ENCODE results near the gene SEPTIN7. TPM values are rescaled to one million over a fixed set of nuclear protein-coding genes. Genes with fewer than 3 reads are reported as not detected.

SEPTIN7 gene
- total RNA-seq, 3 donors from 2014 or later = 166 to 181 (median 177) TPM

DNA sequence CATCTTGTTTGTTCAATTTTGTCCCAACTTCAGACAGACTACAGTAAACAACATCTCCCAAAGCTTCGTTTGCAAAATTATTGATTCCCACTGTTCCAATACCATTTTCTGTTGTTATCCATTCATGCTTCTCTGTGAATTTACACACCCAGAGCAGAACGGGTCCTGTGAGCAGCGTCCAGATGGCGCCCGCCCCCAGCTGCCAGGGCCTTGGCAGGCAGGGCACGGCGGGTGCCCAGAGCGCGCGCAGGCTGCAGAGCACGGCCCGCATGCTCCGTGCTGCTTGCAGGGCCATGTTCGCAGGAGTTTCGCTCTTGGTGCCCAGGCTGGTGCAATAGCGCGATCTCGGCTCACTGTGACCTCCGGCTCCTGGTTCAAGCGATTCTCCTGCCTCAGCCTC, 32.5 kb upstream of the SEPTIN7 start:
- H3K36me3 ChIP-seq = no peaks in the 10 kb centered on the region
- H3K9me3 ChIP-seq = no peaks in the 10 kb centered on the region
- no peak overlapping the region for H3K27ac ChIP-seq
- H3K4me3 ChIP-seq = no peak overlapping the region
- DNase-seq (ENCODE audit: low spot score in 2 of 2) = no peak
- intact Hi-C loops (cut with DNase I; ENCODE audit: low total_unique reads) = no loop called here
- no peaks in the 10 kb centered on the region for H3K4me1 ChIP-seq
- H3K27me3 ChIP-seq = no peaks in the 10 kb centered on the region
- TF ChIP-seq POLR2A (IDR thresholded peaks at IDR 0.05) = no peak
- TF ChIP-seq POLR2AphosphoS5 (IDR thresholded peaks at IDR 0.05) = no peak
- TF ChIP-seq, protein P1, sequence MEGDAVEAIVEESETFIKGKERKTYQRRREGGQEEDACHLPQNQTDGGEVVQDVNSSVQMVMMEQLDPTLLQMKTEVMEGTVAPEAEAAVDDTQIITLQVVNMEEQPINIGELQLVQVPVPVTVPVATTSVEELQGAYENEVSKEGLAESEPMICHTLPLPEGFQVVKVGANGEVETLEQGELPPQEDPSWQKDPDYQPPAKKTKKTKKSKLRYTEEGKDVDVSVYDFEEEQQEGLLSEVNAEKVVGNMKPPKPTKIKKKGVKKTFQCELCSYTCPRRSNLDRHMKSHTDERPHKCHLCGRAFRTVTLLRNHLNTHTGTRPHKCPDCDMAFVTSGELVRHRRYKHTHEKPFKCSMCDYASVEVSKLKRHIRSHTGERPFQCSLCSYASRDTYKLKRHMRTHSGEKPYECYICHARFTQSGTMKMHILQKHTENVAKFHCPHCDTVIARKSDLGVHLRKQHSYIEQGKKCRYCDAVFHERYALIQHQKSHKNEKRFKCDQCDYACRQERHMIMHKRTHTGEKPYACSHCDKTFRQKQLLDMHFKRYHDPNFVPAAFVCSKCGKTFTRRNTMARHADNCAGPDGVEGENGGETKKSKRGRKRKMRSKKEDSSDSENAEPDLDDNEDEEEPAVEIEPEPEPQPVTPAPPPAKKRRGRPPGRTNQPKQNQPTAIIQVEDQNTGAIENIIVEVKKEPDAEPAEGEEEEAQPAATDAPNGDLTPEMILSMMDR (IDR thresholded peaks at IDR 0.05) = no peak

DNA sequence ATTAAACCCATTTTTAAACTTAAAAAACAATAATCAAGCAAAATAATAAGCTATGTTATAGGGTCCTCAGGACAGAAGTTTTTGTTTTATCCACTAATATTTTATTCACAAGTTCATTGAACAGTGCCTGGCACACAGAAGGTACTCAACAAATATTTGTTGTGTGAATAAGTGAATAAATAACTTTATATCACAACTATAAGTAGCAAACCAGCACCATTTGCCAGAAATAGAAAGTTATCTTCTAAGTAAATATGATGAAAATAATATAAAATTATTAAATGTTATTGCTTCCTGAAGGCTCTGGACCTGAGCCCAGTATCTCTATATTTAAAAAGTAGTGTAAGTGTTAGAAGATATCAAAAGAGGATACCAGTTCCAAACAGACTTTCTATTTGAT, 29.1 kb upstream of the SEPTIN7 start:
- intact Hi-C loops (cut with DNase I; ENCODE audit: low total_unique reads) = no loop called here
- no peak for DNase-seq (ENCODE audit: low spot score in 2 of 2)
- H3K27ac ChIP-seq = no peak overlapping the region
- H3K4me1 ChIP-seq = no peaks in the 10 kb centered on the region
- H3K9me3 ChIP-seq = no peaks in the 10 kb centered on the region
- H3K4me3 ChIP-seq = no peak overlapping the region
- no peaks in the 10 kb centered on the region for H3K36me3 ChIP-seq
- no peaks in the 10 kb centered on the region for H3K27me3 ChIP-seq
- TF ChIP-seq POLR2A (IDR thresholded peaks at IDR 0.05) = no peak
- TF ChIP-seq POLR2AphosphoS5 (IDR thresholded peaks at IDR 0.05) = no peak
- TF ChIP-seq, protein P1 (IDR thresholded peaks at IDR 0.05) = no peak

DNA sequence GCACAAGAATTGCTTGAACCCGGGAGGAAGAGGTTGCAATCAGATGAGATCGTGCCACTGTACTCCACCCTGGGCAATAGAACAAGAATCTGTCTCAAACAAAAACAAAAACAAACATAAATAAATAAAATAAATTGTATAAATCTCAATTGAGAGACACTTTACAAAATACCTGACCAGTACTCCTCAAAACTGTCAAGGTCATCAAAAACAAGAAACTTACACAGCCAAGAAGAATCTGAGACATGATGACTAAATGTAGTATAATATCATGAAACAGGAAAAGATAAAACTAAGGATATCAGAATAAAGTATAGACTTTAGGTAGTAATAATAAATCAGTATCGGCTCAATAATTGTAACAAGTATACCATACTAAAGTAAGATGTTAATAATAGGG, 26.9 kb upstream of the SEPTIN7 start:
- no peak for DNase-seq (ENCODE audit: low spot score in 2 of 2)
- intact Hi-C loops (cut with DNase I; ENCODE audit: low total_unique reads) = no loop called here
- TF ChIP-seq POLR2A (IDR thresholded peaks at IDR 0.05) = no peak
- TF ChIP-seq, protein P1 (IDR thresholded peaks at IDR 0.05) = no peak
- TF ChIP-seq POLR2AphosphoS5 (IDR thresholded peaks at IDR 0.05) = no peak
- Histone ChIP-seq H3K27ac (no peak overlapping the region), H3K9me3 (no peaks in the 10 kb centered on the region), H3K4me3 (no peak overlapping the region), H3K4me1 (no peaks in the 10 kb centered on the region), H3K27me3 (no peaks in the 10 kb centered on the region), H3K36me3 (no peaks in the 10 kb centered on the region)

DNA sequence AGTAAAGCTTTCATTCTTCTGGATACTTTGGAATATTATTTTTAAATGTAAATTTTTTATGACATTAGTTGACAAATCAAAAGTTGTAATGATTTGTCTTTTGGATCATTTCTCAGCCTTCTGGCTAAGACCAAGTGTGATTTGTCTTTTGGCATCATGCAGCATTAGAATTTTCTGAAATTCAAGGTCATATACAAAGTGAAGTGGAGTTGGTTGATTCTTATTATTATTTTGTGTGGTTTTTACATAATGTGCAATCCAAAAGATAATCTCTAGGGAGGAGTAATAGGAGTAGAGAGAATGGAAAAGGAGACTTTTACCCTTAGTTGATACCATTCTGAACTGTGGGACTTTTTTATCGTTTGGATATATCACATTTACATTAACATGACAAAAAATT, 24.2 kb upstream of the SEPTIN7 start:
- Histone ChIP-seq H3K4me1 (no peaks in the 10 kb centered on the region), H3K36me3 (no peaks in the 10 kb centered on the region), H3K4me3 (no peak overlapping the region), H3K9me3 (no peaks in the 10 kb centered on the region), H3K27ac (no peak overlapping the region), H3K27me3 (no peaks in the 10 kb centered on the region)
- TF ChIP-seq, protein P1 (IDR thresholded peaks at IDR 0.05) = no peak
- TF ChIP-seq POLR2AphosphoS5 (IDR thresholded peaks at IDR 0.05) = no peak
- no peak for TF ChIP-seq POLR2A (IDR thresholded peaks at IDR 0.05)
- intact Hi-C loops (cut with DNase I; ENCODE audit: low total_unique reads) = no loop called here
- DNase-seq (ENCODE audit: low spot score in 2 of 2) = no peak

DNA sequence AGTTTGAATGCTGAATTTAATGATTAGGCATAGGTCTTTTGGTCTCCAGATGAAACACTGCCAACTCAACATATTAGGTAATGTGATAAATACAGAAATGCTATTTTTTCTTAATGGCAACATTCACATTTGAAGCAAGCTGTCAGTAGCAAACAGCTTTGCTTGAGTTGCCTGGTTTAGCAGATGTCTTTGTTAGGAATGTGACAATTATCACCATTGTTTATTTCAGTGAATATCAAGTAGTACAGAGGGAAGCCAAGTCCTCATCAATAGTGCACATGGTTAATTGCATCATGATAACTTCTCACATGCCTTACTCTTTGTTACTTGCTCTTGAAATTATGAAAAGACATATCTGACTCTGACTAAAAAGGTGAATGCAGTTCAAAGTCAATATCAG, 23.7 kb upstream of the SEPTIN7 start:
- no peak for DNase-seq (ENCODE audit: low spot score in 2 of 2)
- TF ChIP-seq POLR2A (IDR thresholded peaks at IDR 0.05) (no peak), POLR2AphosphoS5 (IDR thresholded peaks at IDR 0.05) (no peak)
- TF ChIP-seq, protein P1 (IDR thresholded peaks at IDR 0.05) = no peak
- no peaks in the 10 kb centered on the region for H3K27me3 ChIP-seq
- H3K9me3 ChIP-seq = no peaks in the 10 kb centered on the region
- no peaks in the 10 kb centered on the region for H3K4me1 ChIP-seq
- intact Hi-C loops (cut with DNase I; ENCODE audit: low total_unique reads) = no loop called here
- no peak overlapping the region for H3K4me3 ChIP-seq
- H3K36me3 ChIP-seq = no peaks in the 10 kb centered on the region
- H3K27ac ChIP-seq = no peak overlapping the region
